GM11168 (cell line): ENCODE data around the gene INTS15.
"Not testable (repeated sequence)": the region's sequence is repeated elsewhere in the genome, so short reads cannot be mapped to it uniquely, and the experiment has no call there.

Source experiments
- in situ Hi-C: fragments of 300-500 bp; cut with MboI; formaldehyde crosslinking; loops from one replicate; pipeline ENCODE4 v1.12.0; 2022; ENCODE audit warnings: low sequenced_read_pairs; ENCODE audit not compliant: unreplicated experiment

INTS15 gene

DNA sequence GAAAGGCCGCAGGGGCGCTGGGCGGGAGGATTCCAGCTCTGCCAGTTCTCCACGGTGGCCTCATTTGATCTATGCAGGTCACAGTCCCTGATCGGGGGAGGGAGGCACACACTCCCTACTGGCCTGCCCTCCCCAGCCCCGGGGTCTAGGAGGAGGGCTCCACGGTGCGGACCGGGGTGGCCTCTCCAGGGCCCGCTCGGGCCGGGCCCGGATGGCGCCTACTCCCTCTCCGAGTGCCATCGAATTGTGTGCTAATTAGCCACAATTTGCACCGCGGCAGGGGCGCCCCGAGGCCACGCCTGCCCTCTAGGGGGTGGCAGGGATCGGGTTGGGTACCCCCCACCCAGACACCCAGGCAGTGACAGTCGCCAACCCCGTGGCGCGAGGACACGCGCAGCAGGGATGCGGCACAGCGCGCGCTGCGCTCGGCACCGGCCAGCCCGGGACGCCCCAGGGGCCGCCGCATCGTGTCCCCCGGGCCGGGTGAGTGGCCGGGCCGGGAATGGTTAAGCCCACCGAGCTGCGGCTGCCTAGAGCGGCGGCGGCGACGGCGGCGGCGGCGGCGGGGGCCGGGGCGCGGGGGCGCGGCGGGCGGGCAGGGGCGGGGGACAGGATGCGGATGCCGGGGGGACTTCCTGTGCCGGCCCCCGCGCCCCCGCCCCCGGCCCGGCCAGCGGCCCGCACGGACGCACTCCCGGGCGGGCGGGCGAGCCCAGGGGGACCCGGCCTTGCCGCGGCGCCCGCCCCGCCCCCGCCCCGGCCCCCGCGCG lies 25.3 kb downstream of the INTS15 start, which contains the start of gene ZNF853:
Gene ZNF853 (plus strand): TSS at position 658 of the 770 bp plus-strand sequence. CDS start 565 bp downstream, outside the sequence.
- in situ Hi-C loops: no loop called here

DNA sequence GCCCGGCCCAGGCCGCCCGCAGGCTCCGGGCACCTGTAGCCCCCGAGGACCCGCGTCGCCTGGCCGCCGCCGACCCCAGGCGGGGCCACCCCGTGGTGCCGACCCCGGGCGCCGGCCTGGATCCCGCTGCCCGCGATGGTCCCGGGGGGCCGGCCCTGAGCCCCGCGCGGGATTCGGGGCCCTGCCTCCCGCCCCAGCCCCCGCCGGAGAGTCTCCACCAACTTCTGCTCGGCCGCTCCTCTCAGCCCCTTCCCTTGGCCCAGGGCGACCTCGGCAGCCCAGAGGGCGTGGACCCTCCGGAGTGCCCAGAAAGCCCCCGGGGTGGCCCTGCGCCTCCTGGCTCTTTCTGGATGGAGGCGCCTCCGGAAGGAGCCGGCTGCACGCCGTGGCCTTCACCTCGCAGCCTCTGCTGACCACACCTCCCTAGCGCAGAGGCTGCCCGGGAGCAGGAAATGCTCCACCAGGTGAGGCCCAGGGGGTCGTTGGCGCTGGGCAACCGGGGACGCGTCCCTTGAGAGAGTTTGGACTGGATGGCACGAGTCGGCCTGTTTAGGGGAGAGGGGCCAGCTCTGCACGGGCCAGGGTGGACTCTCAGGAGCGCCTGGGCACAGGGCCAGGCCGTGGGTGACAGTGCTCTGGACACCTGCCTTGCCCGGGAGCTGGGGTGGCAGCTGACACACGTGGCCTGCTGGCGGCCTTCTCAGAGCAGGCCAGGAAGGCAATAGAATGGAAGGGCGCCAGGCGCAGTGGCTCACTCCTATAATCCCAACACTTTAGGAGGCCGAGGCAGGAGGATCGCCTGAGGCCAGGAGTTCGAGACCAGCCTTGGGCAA lies 26.1 kb downstream of the INTS15 start:
- in situ Hi-C loops: no loop called here

DNA sequence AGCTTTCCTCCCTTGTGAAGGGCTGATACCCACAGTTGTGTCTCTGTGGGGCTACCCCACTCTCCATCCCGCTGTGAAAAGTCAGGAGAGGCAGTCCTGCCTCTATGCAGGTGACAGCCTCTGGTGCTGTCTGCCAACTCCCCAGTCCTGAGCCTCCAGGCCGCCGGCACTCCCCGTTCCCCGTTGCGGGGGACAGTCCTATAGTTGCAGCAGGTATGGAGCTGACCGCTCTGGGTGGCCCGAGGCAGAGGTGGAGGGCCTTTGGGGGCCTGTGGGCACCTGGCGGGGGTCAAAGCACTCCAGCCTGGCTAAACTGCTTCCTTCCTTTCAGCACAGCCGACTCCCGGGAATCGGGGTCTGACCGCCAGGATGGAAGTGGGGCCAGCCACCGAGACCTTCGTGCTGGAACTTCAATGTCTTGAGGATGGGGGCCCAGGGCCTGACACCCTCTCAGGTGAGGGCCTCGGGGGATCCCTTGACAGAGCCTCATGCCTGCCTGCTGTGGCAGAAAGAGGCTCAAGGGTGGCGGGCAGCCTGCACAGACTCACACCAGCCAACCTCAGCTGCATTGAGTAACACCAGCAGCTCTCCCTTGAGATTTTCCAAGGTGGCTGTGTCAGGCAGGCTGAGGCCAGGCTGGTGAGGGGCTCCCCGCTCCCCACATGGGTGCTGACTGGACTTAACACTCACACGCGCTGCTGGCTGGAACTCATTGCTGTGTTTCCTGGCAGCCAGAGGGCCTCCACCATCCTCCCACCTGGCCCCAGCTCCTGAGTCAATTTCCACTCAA lies 27.2 kb downstream of the INTS15 start:
- in situ Hi-C loops: no loop called here

DNA sequence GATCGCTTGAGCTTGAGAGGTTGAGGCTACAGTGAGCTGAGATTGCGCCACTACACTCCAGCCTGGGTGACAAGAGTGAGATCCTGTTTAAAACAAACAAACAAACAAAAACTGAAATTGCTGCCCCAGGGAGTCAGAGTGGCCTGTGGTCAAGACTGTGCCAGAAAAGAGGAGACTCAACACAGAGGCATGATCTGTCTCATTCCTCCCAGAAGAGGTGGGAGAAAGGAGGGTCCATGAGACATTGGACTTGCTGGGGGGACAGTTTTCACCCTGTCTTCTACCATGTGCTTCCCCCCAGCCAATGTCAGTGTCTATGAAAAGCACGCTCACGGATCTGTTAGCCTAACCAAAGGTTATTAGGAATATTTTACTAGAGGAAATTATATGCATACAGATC lies 28.8 kb downstream of the INTS15 start:
- in situ Hi-C loops: no loop called here

DNA sequence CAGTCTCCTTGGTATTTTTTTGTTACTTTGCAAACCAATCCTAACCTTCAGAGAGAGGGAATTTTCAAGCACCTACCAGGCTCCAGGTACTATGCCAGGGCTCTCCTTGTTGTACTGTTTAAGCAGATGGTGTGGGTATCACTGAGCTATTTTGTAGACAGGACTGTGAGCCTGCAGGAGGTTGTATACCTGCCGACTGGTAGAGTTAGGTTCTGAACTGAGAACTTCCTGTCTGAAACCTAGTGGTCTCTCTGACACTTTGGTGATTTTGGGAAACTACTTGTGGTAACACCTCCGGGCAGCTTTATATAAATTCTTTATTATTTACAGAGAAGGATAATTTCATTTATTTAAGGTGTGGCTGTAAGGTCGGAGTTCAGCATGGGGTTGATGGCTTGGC lies 30.1 kb downstream of the INTS15 start:
- in situ Hi-C loops: no loop called here

DNA sequence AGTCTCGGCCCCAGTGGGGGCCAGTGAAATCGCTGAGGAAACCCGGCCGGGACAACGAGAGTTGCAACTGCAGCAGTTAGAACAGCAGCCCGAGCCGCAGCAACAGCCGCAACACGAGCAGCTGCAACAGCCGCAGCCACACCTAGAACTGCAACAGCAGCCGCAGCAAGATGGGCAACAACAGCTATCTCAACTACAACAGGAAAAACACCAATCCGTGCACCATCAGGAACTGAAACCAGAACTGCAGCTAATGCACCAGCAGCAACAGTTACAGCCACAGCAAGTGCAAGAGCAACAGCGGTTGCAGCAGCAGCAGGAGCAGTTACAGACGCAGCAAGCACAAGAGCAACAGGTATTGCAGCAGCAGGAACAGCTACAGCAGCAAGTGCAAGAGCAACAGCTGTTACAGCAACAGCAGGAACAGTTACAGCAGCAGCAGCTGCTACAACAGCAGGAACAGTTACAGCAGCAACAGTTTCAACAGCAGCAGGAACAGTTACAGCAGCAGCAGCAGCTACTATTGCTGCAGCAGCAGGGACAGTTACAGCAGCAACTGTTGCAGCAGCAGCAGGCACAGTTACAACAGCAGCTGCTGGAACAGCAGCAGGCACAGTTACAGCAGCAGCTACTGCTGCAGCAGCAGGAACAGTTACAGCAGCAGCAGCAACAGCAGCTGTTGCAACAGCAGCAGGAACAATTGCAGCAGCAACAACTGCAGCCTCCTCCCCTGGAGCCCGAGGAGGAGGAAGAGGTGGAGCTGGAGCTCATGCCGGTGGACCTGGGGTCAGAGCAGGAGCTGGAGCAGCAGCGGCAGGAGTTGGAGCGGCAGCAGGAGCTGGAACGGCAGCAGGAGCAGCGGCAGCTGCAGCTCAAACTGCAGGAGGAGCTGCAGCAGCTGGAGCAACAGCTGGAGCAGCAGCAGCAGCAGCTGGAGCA lies 31.6 kb downstream of the INTS15 start:
- in situ Hi-C loops: no loop called here

DNA sequence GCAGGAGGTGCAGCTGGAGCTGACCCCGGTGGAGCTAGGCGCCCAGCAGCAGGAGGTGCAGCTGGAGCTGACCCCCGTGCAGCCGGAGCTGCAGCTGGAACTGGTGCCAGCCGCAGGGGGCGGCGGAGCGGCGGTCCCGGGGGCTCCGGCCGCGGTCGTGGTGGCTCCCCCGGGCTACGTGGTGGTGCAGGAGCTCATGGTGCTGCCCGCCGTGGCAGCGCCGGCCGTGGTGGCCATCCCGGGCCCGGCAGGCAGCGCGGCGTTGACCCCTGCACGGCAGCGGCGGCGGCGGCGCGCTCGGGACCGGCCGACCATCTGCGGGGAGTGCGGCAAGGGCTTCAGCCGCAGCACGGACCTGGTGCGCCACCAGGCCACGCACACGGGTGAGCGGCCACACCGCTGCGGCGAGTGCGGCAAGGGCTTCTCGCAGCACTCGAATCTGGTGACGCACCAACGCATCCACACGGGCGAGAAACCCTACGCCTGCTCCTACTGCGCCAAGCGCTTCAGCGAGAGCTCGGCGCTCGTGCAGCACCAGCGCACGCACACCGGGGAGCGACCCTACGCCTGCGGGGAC lies 32.4 kb downstream of the INTS15 start:
- in situ Hi-C loops: no loop called here

DNA sequence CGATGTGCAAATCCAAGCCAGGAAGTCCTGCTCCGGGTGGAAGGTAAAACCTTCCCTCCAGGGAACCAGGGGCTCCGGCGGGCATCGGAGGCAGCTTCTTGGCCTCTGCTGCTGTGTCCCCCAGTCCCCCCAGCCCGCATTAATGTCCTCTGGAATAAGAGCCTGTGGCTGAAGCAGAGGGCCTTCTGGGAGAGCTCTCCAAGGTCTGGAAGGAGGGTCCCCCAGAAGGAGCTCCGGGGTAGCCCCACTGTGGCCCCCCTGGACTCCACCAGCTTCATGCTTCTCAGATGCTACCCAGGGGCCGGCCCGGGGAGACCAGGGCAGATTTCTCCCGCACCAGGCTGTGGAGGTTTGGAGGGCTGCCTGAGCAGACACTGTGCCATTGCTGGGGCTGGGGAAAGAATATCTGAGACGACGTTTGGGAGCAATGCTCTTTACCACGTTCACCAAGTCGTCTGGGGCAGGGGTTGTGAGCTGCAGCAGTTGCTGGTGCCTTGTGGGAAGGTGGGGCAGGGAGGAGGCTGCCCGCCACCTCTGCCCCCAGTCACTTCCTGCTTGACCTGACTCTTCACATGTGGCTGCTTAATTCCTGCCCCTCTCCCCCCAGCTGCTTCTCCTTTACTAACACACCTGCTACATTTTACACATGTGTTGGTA lies 33.9 kb downstream of the INTS15 start:
- in situ Hi-C loops: no loop called here

DNA sequence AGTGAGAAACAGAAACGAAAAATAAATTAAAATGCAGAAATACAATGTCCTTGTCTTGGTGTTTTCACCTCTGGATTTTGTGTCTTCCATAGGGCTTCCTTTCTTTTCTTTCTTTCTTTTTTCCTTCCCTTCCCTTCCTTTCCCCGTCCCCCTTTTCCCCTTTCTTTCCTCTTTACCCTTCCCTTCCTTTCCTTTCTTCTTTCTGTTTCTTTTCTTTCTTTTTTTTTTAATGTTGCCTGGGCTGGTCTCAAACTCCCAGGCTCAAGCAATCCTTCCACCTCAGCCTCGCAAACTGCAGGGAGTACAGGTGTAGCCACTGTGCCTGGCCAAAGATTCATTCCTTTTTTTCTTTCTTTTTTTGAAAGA lies 34.4 kb downstream of the INTS15 start:
- in situ Hi-C loops: no loop called here

DNA sequence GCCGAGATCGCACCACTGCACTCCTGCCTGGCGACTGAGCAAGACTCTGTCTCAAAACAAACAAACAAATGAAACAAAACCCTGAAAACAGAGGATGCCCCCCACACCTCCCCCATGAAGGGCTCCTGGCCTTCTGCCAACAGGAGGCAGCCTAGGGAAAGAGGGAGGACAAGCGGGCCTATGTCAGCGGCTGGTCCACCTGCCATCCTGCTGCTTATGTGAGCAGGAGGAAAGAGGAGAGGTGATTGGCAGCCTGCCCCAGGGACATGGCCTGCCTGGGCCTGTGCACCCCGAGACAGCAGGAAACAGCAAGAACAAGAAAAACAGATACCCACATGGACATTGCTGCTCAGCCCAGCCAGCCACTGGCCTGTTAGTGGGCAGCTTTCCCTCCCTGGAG lies 38.2 kb downstream of the INTS15 start:
- in situ Hi-C loops: no loop called here

DNA sequence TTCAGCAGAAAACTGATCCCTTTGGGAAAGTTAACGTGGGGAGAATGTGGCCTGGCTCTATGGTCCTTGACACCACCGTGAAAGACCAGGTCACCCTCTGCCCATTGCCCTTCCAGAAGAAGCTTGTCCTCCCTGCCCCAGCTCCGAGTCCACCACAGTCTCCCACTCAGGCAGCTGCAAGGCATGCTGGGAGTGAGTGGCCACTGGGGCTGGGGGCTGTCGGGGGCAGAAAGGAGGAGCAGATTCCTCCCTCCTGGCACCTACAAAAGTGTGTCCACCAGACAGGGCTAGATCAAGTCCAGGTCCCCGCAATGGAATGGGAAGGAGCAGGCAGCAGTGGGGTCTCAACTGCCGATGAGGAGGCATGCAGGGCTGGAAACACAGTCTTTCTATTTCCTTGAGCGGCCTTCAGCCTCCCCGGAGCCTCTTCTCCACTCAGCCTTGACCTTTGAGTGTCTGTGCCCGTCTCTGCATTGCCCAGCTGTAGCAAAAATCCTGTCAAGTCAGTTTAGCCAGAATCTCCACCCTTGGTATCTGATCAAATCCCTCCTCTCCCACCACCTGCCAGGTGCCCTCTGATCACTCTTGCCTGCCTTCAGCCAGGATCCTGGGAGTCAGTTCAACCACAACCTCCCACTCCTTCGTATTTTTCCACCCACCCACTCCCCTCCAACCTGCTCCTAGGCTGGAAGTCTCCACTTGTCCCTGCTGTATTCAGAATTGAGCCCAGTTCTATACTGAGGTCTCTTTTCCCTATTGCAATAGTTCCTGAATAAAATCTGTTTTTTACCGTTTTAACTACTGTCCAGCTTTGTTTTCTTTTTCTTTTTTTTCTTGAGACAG lies 40.4 kb downstream of the INTS15 start:
- in situ Hi-C loops: no loop called here

DNA sequence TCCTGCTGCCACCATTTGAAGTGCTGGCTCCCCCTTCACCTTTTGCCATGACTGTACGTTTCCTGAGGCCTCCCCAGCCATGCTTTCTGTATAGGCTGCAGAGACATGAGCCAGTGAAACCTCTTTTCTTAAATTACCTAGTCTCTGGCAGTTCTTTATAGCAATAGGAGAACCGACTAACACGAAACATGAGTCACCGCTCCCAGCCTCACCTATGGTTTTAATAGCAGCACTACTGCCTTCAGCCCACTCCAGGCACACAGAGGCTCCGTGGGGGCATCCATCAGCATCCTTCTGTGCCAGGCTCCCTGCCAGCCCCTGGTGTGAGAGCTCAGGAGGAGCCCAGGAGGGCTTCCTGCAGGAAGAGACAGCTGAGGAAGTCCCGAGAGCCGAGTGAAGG lies 41.8 kb downstream of the INTS15 start:
- in situ Hi-C loops: no loop called here

DNA sequence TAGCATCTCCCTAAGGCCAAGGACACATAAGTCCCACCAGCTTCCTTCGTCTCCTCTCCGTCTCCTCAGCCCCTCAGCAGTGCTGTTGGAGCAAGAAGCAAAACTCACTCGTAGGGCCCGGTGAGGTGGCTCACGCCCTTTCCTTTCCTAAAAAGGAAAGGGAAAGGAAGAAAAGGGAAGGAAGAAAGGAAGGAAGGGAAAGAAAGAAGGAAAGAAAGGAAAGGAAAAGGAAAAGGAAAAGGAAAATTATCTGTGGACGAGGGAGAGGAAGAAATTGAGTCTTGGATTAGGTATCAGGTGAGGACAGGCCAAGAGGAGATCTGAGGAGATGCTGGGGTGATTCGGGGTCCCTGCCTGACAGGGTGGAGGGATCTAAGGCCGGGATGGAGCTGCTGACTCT lies 44.2 kb downstream of the INTS15 start:
- in situ Hi-C loops: no loop called here

DNA sequence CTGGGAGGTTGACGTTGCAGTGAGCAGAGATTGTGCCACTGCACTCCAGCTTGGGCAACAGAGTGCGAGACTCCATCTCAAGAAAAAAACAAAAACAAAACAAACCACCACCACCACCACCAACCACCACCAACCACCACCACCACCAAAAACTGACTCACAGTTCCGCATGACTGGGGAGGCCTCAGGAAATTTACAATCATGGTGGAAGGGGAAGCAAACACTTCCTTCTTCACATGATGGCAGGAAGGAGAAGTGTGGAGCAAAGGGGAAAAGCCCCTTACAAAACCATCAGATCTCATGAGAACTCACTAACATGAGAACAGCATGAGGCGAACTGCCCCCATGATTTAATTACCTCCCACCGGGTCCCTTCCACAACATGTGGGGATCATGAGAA lies 45.1 kb downstream of the INTS15 start:
- in situ Hi-C loops: not testable (repeated sequence)

DNA sequence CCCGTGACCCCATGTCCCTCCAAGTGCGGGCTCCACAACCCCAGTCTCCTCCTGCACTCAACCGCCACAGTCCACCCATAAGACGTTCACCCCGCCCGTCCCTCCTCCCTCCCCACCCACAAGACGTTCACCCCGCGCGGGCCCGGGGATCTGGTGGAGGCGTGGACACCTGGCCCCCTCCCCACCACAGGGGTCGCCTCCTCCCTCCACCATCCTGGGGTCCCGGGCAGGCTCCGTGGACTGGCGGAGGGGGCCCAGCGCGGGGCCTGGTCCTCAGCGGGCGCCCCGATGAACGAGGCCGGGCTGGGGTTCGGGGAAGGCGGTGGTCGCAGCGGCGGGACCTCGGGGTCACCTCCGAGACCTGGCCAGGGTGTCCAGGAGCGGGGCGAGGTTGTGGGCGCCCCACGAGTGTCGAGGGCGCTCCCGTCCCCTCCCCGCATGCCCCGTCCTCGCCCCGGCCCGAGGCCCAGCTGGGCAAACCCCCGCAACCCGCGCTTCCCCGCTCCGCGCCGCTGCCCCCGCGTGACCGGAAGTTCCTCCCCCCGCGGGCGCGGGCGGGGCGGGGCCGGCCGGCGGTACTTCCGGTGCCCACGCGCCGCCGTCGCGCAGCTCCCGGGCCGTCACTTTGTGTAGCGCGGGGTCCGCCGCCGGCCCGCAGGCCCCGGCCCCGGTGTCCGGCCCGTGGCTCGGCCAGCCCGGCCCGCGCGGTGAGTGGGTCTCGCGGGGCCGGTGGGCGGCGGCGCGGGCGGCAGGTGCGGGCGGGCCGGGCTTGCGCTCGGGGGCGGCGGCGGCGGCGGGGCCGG lies 47.1 kb downstream of the INTS15 start, which contains the start of gene ZNF316:
Gene ZNF316 (plus strand): TSS at position 578 of the 803 bp plus-strand sequence. CDS start 5,092 bp downstream, outside the sequence.
- in situ Hi-C loops: no loop called here

DNA sequence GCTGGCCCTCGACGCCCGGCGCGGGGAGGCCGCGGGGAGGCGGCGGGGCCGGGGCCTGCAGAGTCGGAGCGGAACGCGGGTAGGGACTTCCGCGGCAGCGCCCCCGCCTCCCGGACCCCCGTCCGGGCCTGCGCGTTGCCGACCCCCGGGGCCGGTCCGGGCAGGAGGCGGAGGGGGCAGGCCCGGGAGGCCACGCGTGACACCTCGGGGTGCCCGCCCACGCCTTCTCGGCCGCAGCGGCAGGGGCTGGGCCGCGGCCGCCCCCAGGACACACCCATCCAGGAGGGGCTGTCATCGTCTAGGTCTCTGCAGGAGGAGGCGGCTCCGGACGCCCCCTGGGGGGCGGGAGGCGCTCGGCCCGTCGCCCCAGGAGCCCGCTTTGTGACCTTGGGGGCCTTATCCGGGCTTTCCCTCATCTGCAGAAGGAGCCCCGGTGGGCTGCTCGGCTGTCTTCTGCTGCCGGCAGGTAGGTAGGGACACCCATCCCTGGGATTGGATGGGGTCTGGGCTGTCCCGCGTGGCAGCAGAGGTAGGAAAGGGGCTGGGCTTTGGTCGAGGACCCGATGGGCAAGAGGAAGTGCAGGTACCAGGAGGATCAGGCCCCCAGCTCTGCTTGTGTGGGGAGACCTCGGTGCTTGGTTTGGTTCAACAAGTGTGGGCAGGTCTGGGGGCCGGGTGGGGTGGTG lies 47.9 kb downstream of the INTS15 start:
- in situ Hi-C loops: no loop called here
